Limb (tissue), 2 donors: ENCODE measurements around the gene RPGRIP1L.
"Not testable (repeated sequence)": the region's sequence is repeated elsewhere in the genome, so short reads cannot be mapped to it uniquely, and the experiment has no call there.

ENCODE experiments used
- DNase-seq, 2 donors: peaks; one replicate each; pipeline ENCODE4 v3.0.0-alpha.2; 2016; ENCODE audit errors: extremely low spot score in 2 of 2

The RPGRIP1L gene

GRCh38 chr16:53713403-53714204 is 9.9 kb upstream of the RPGRIP1L start:
- no peak for DNase-seq

GRCh38 chr16:53712065-53712464 is 8.4 kb upstream of the RPGRIP1L start:
- no peak for DNase-seq

- no peak for DNase-seq
Observed at GRCh38 chr16:53711390-53711789, 7.7 kb upstream of the RPGRIP1L start.

- DNase-seq = no peak
Observed at GRCh38 chr16:53708490-53708889, 4.8 kb upstream of the RPGRIP1L start.

- no peak for DNase-seq
Observed at GRCh38 chr16:53707671-53708070, 4.0 kb upstream of the RPGRIP1L start.

- no peak for DNase-seq
Observed at GRCh38 chr16:53704445-53704813, 770 bp upstream of the RPGRIP1L start.

GRCh38 chr16:53698271-53698670 is 5.4 kb downstream of the RPGRIP1L start:
- DNase-seq = not testable (repeated sequence)

- no peak for DNase-seq
Observed at GRCh38 chr16:53695070-53695469, 8.6 kb downstream of the RPGRIP1L start.

- no peak for DNase-seq
Observed at GRCh38 chr16:53693320-53693719, 10.3 kb downstream of the RPGRIP1L start.

GRCh38 chr16:53692146-53692545 is 11.5 kb downstream of the RPGRIP1L start:
- DNase-seq = peak in 1 of 2 donors; percentile 36

GRCh38 chr16:53690771-53691170 is 12.9 kb downstream of the RPGRIP1L start:
- DNase-seq = no peak

GRCh38 chr16:53689636-53690035 is 14.0 kb downstream of the RPGRIP1L start:
- no peak for DNase-seq

GRCh38 chr16:53686710-53687109 is 16.9 kb downstream of the RPGRIP1L start:
- DNase-seq = no peak

GRCh38 chr16:53685334-53685733 is 18.3 kb downstream of the RPGRIP1L start:
- DNase-seq = not testable (repeated sequence)

GRCh38 chr16:53681354-53681753 is 22.3 kb downstream of the RPGRIP1L start:
- DNase-seq = no peak

- DNase-seq = no peak
Observed at GRCh38 chr16:53680756-53681155, 22.9 kb downstream of the RPGRIP1L start.

- DNase-seq = no peak
Observed at GRCh38 chr16:53678756-53679343, 24.8 kb downstream of the RPGRIP1L start.

- DNase-seq = no peak
Observed at GRCh38 chr16:53678155-53678554, 25.5 kb downstream of the RPGRIP1L start.

GRCh38 chr16:53673189-53673588 is 30.5 kb downstream of the RPGRIP1L start:
- no peak for DNase-seq

GRCh38 chr16:53672461-53672860 is 31.2 kb downstream of the RPGRIP1L start:
- no peak for DNase-seq

GRCh38 chr16:53668869-53669268 is 34.8 kb downstream of the RPGRIP1L start:
- no peak for DNase-seq

GRCh38 chr16:53666786-53667415 is 36.8 kb downstream of the RPGRIP1L start:
- peak in 1 of 2 donors; percentile 16 for DNase-seq
